B cell (primary cell): Measurements from ENCODE around the gene ADRA2C. TPM values are rescaled to one million over a fixed set of nuclear protein-coding genes. Genes with fewer than 3 reads are reported as not detected.

Source experiments
- ATAC-seq: fragments of 200-7000 bp; cut with Tn5 transposase; one replicate; pipeline ENCODE4 v1.10.0; 2021; ENCODE audit warnings: low read depth, mild to moderate bottlenecking, moderate number of reproducible peaks, moderate library complexity
- CTCF ChIA-PET: fragments of 350-600 bp; sonication (Branson Sonifier 250); formaldehyde crosslinking; loops from one replicate; lab custom pipeline; 2021; ENCODE audit warnings: antibody characterized with exemption, inconsistent platforms; lab: Charles Lee
- POLR2A ChIA-PET: fragments of 350-600 bp; sonication (Branson Sonifier 250); formaldehyde crosslinking; loops from one replicate; lab custom pipeline; 2021; ENCODE audit warnings: antibody characterized with exemption; lab: Charles Lee
- DNase-seq: peaks from one replicate; pipeline ENCODE4 v3.0.0; 2013
- H2AFZ ChIP-seq: 2 replicates; pipeline ENCODE4 v1.6.1; 2012; ENCODE audit warnings: mild to moderate bottlenecking, low read depth, low read length; ENCODE audit not compliant: insufficient read depth, poor library complexity, severe bottlenecking
- H3K27ac ChIP-seq, 2 donors: 1 replicate in 1 of 2; 2 replicates in 1 of 2; pipeline ENCODE4 v1.5.1; 2012 to 2013; ENCODE audit warnings: low read length in 2 of 2, mild to moderate bottlenecking in 2 of 2, moderate library complexity in 1 of 2
- H3K27me3 ChIP-seq, 4 experiments: fragments of 200-600 bp in 1 of 4; sonication (generic) in 1 of 4; replicated peaks in 1 of 4; 1 replicate in 2 of 4; 2 replicates in 2 of 4; pipeline versions ENCODE4 v1.6.1 to v1.7.0; 2013 to 2016; ENCODE audit warnings: low read length in 3 of 4, mild to moderate bottlenecking in 2 of 4, mixed read lengths in 1 of 4, moderate library complexity in 1 of 4; ENCODE audit not compliant: insufficient read depth in 4 of 4, control insufficient read depth in 3 of 4; ENCODE audit errors: control extremely low read depth in 1 of 4
- H3K36me3 ChIP-seq, 2 experiments: replicated peaks in 1 of 2; 1 replicate in 1 of 2; 2 replicates in 1 of 2; pipeline versions ENCODE4 v1.6.1 to v1.7.1; 2013; ENCODE audit warnings: low read length in 1 of 2; ENCODE audit not compliant: insufficient read depth in 2 of 2, control insufficient read depth in 1 of 2; ENCODE audit errors: control extremely low read depth in 1 of 2, extremely low read depth in 1 of 2
- H3K4me1 ChIP-seq, 2 donors: fragments of 200-600 bp in 1 of 2; sonication (generic) in 1 of 2; 1 replicate in 1 of 2; 2 replicates in 1 of 2; pipeline versions ENCODE4 v1.5.1 to v1.6.1; 2013 to 2017; ENCODE audit warnings: low read length in 2 of 2; ENCODE audit not compliant: control insufficient read depth in 2 of 2, insufficient read depth in 2 of 2
- H3K4me2 ChIP-seq: replicated peaks from 2 replicates; pipeline ENCODE3; 2012; ENCODE audit warnings: mild to moderate bottlenecking, low read depth, low read length; ENCODE audit not compliant: poor library complexity, severe bottlenecking
- H3K4me3 ChIP-seq, 5 experiments: fragments of 200-600 bp in 1 of 5; sonication (generic) in 1 of 5; 1 replicate in 3 of 5; 2 replicates in 2 of 5; pipeline versions ENCODE4 v1.5.1 to v1.7.0; 2011 to 2016; ENCODE audit warnings: low read length in 4 of 5, mild to moderate bottlenecking in 4 of 5, low read depth in 2 of 5, control low read depth in 1 of 5, moderate library complexity in 1 of 5; ENCODE audit not compliant: insufficient read depth in 1 of 5; ENCODE audit errors: control extremely low read depth in 1 of 5, extremely low read depth in 1 of 5
- H3K79me2 ChIP-seq: fragments of 200-600 bp; sonication (generic); one replicate; pipeline ENCODE4 v1.6.0; 2016; ENCODE audit warnings: low read length; ENCODE audit not compliant: control insufficient read depth, insufficient read depth
- H3K9ac ChIP-seq: fragments of 200-600 bp; sonication (generic); 2 replicates; pipeline ENCODE4 v1.6.1; 2017; ENCODE audit warnings: mild to moderate bottlenecking, low read length, moderate library complexity
- H3K9me3 ChIP-seq, 3 donors: one replicate each; pipeline versions ENCODE4 v1.6.1 to v1.7.1; 2013; ENCODE audit warnings: low read length in 2 of 3; ENCODE audit not compliant: control insufficient read depth in 2 of 3, insufficient read depth in 1 of 3; ENCODE audit errors: control extremely low read depth in 1 of 3
- H4K20me1 ChIP-seq: 2 replicates; pipeline ENCODE4 v1.6.0; 2012; ENCODE audit warnings: mild to moderate bottlenecking, low read length; ENCODE audit not compliant: insufficient read depth, control insufficient read depth, poor library complexity, severe bottlenecking
- H3K27ac Mint-ChIP-seq: one replicate; pipeline ENCODE4 v1.8.0; 2021; ENCODE audit warnings: mixed read lengths
- H3K27me3 Mint-ChIP-seq: one replicate; pipeline ENCODE4 v1.8.0; 2021; ENCODE audit warnings: mixed read lengths
- H3K4me1 Mint-ChIP-seq: one replicate; pipeline ENCODE4 v1.8.0; 2021; ENCODE audit warnings: mixed read lengths
- H3K4me3 Mint-ChIP-seq: one replicate; pipeline ENCODE4 v1.8.0; 2021; ENCODE audit warnings: mixed read lengths
- H3K9me3 Mint-ChIP-seq: one replicate; pipeline ENCODE4 v1.8.0; 2022; ENCODE audit warnings: mixed read lengths; ENCODE audit not compliant: insufficient read depth
- CTCF ChIP-seq: fragments of 200-600 bp; IDR thresholded peaks from one replicate; pipeline ENCODE4 v1.8.0; 2022; ENCODE audit warnings: antibody characterized with exemption, mild to moderate bottlenecking
- EZH2 ChIP-seq: IDR thresholded peaks from 2 replicates; pipeline ENCODE4 v1.6.1; 2012; ENCODE audit warnings: borderline replicate concordance, low read depth, mild to moderate bottlenecking, moderate library complexity, low read length; ENCODE audit not compliant: insufficient read depth, poor library complexity, severe bottlenecking
- WGBS: methylation state at CpG from one replicate; pipeline ENCODE4 v1.1.5; 2013; ENCODE audit warnings: missing lambda C conversion rate; ENCODE audit not compliant: insufficient coverage; 5-methylcytosine and 5-hydroxymethylcytosine counted together
- intact Hi-C: fragments of 100-400 bp; cut with micrococcal nuclease; formaldehyde crosslinking; loops from one replicate; pipeline ENCODE4 v1.10.0; 2022
- polyA plus RNA-seq: library from polyadenylated mRNA; depleted of rRNA; stranded (reverse); fragments of >200 nt; gene quantifications from 2 replicates; pipeline ENCODE4 v1.2.3, GENCODE V29; 2012
- total RNA-seq, 2 donors: library from RNA; stranded (reverse); fragments of 120-200 nt in 1 of 2; gene quantifications; 1 replicate in 1 of 2; 2 replicates in 1 of 2; pipeline versions ENCODE4 v1.2.3 to v1.2.4, GENCODE V29; 2013 to 2022

Gene ADRA2C
- total and polyA plus RNA-seq, 2 donors (not counting 1 experiment from before 2014, with no cell fraction given), result not detected

GRCh38 chr4:3802571-3803474, 36.6 kb downstream of the ADRA2C start:
- Mint-ChIP-seq H3K9me3 (no peaks in the 10 kb centered on the region), H3K27ac (no peak overlapping the region), H3K4me1 (no peaks in the 10 kb centered on the region), H3K27me3 (peaks cover 6% of the 10 kb centered on the region), H3K4me3 (no peak overlapping the region)
- DNase-seq, result no peak
- no peaks in the 10 kb centered on the region for H3K4me1 ChIP-seq
- ChIA-PET POLR2A (no interaction called here), CTCF (no interaction called here)
- no peaks in the 10 kb centered on the region for H3K27me3 ChIP-seq
- H3K9me3 ChIP-seq, result peaks cover 0 to 7% (median 0%) of the 10 kb centered on the region in 3 donors
- H3K4me3 ChIP-seq, result no peak overlapping the region
- no peak for ATAC-seq
- TF ChIP-seq EZH2, result no peak
- no peak for TF ChIP-seq CTCF
- H3K9ac ChIP-seq, result no peak overlapping the region
- no peaks in the 10 kb centered on the region for H3K79me2 ChIP-seq
- intact Hi-C loops, result no loop called here
- H4K20me1 ChIP-seq, result no peaks in the 10 kb centered on the region
- H3K4me2 ChIP-seq, result no peak overlapping the region
- H3K36me3 ChIP-seq, result no peaks in the 10 kb centered on the region
- no peak overlapping the region for H2AFZ ChIP-seq
- no peak overlapping the region for H3K27ac ChIP-seq
- WGBS, result 52% methylated on average over 12 of the region's 13 CpGs

GRCh38 chr4:3803475-3803847, 37.3 kb downstream of the ADRA2C start:
- Histone ChIP-seq H3K27ac (no peak overlapping the region), H2AFZ (no peak overlapping the region), H4K20me1 (no peaks in the 10 kb centered on the region), H3K9me3 (peaks cover 0 to 2% (median 0%) of the 10 kb centered on the region in 3 donors), H3K27me3 (no peaks in the 10 kb centered on the region), H3K4me2 (no peak overlapping the region), H3K4me3 (no peak overlapping the region), H3K4me1 (no peaks in the 10 kb centered on the region), H3K79me2 (no peaks in the 10 kb centered on the region), H3K9ac (no peak overlapping the region), H3K36me3 (no peaks in the 10 kb centered on the region)
- ChIA-PET POLR2A (no interaction called here), CTCF (no interaction called here)
- peaks cover 12% of the 10 kb centered on the region for H3K27me3 Mint-ChIP-seq
- no peak overlapping the region for H3K4me3 Mint-ChIP-seq
- H3K4me1 Mint-ChIP-seq, result no peaks in the 10 kb centered on the region
- intact Hi-C loops, result no loop called here
- ATAC-seq (no peak), DNase-seq (no peak)
- no peaks in the 10 kb centered on the region for H3K9me3 Mint-ChIP-seq
- 70% methylated on average over 15 of the region's 18 CpGs for WGBS
- no peak for TF ChIP-seq EZH2
- TF ChIP-seq CTCF, result no peak
- no peak overlapping the region for H3K27ac Mint-ChIP-seq
